HG02840 (cell line): ENCODE data around the gene GRAMD1A.
"Not testable (repeated sequence)": the region's sequence is repeated elsewhere in the genome, so short reads cannot be mapped to it uniquely, and the experiment has no call there.

Experiments
- ATAC-seq: cut with Tn5 transposase; IDR thresholded peaks from one replicate; pipeline ENCODE4 v1.9.1; 2021; ENCODE audit warnings: mild to moderate bottlenecking, moderate library complexity, moderate number of reproducible peaks; ENCODE audit not compliant: unreplicated experiment, low FRiP score

GRAMD1A gene

DNA sequence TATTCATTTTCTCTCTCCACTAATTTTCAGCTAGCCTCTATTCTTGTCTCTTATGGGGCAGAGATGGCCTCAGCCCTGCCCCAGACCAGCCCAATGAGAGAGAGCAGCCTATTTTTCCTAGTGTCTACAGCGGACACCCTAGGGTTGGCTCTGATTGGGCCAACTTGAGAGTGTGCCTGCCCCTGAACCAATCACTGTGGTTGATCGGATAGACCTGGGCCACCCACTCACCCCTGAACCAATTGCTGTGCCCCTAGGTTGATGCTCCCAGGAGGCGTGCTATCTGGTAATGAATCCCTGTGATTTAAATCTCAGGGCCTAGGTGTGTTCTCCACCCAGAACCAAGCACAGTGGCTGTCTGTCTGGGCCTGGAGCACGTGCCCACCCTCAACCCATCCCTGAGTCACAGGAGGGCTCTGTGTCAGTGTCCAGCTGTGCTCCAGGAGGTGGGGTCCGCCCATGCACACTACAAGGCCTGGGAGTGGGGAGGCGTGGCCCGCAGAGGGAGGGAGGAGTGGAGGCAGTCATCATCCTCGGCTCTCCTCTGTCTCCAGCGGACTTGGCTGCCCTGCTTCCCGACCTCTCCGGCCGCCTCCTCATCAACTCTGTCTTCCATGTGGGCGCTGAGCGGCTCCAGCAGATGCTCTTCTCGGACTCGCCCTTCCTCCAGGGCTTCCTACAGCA, 15.3 kb downstream of the GRAMD1A start:
- no peak for ATAC-seq

DNA sequence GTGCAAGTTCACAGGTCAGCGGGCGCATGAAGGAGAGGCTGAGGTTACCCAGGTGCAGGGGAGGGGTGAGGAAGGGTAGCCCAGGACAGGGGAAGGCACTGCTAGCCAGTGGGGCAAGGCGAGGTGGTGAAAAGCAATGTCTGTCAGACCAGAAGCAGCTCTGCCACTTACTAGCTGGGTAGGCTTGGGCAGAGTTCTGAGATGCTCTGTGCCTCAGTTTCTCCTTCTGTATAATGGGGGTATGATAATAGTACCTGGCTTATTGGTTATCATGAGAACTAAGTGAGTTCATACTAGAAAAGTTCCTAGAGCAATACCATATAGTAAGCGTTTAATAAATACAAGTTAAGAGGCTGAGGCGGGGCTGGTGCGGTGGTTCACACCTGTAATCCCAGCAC, 15.8 kb downstream of the GRAMD1A start:
- ATAC-seq: no peak

DNA sequence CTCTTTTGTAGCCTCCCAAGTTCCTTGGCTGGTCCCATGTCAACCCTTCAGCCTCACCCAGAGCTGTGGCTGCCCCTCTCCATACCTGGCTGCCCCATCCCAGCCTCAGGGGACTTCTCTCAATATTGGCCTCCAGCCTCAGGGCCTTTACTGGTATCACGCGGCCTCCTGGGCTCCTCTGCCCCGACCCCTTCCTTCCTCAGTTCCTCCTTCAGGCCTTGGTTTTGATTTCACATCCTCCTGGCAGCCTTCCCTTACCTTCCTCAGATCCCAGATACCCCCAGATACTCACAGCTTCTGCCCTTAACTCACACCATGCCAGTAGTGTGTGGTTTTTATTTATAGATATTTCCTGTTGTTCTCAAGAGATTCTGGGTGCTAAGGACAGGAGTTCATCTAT, 17.4 kb downstream of the GRAMD1A start:
- ATAC-seq: no peak

DNA sequence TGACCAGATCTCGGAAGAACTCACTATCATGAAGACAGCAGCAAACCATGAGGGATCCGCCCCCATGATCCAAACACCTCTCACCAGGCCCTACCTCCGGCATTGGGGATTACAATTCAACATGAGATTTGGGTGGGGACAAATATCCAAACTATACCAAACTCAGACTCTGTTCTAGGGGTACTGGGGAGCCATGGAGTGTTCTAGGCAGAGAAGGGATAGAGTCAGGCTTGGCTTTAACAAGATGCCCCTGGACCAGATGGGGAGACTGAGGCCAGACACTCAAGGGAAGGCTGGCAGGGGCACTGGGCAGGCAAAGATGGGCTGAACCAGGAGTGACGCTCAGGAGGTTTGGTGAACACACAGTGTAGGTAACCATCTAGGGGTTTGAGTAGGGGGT, 18.3 kb downstream of the GRAMD1A start:
- no peak for ATAC-seq

DNA sequence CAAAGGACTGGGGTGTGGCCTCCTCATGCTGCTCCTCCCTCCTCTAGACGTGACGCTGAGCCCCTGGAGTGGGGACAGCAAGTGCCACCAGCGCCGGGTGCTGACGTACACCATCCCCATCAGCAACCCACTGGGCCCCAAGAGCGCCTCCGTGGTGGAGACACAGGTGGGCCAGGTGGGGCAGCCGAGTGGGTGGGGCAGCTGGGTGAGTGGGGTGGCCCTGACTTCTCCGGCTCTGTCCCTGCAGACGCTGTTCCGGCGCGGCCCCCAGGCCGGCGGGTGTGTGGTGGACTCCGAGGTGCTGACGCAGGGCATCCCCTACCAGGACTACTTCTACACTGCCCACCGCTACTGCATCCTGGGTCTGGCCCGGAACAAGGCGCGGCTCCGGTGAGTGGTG, 19.0 kb downstream of the GRAMD1A start:
- ATAC-seq: no peak

DNA sequence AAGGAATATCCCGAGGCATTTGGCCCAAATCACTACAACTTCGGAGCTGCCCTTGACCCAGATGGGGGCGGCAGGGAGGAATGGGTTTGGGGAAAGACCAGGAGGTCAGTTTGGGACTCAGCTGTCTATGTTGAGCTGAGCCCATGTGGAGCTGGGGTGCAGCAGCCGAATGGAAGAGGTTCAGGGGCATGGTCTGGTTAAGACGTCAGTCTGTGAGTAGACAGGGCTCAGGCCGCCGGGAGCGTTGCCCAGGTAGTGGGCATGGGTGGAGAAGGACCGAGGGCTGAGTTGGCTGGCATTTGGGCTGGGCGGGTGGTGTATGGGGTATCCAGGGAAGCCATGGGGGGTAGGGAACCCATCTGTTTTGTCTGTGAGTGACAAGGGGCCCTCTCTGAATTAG, 20.9 kb downstream of the GRAMD1A start:
- no peak for ATAC-seq

DNA sequence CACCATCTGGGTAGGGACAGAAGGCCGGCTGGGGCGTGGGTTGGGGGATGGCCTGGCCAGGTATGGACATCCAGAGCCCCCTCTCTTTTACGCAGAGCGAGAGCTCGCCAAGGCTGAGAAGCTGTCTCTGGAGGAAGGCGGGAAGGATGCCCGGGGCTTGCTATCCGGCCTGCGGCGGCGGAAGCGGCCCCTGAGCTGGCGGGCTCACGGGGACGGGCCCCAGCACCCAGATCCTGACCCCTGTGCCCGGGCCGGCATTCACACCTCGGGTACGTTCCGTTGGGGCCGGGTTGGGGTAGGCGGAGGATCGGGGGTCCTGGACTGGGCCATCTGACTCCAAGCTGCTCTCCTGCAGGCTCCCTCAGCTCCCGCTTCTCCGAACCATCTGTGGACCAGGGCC, 21.5 kb downstream of the GRAMD1A start:
- no peak for ATAC-seq

DNA sequence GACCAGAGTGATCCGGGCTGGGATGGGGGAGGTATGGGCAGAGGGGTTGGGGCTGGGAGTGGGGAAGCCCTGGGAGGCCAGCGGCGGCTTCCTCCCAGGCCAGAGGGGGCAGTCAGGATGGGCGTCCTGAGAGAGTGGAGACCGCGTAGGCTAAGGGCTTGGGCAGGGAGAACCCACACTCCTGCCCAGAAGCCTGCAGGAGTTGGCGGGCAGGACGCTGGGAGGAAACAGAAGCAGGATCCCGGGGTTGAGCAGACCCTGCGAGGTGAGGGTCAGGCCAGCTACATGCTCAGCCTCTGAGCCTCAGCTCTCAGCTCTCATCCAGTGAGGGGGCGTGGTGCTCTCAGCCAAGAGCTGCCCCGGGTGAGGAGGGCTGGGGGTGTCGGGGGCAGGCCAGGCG, 22.3 kb downstream of the GRAMD1A start:
- ATAC-seq: no peak

DNA sequence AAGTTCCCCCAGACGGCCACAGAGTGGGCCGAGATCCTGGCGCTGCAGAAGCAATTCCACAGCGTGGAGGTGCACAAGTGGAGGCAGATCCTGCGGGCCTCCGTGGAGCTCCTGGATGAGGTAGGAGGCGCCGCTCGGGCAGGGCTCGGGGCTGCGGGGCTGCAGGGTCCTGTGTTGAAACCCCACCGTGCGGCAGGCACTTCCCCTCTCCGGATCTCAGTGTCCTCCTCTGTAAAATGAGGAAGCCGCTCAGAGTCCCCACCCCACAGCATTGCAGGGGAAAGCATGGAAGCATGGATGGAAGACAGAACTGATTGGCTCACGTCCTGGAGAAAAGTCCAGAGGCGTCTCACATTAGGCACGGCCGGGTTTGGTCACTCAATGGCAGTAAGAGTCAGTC, 23.3 kb downstream of the GRAMD1A start:
- no peak for ATAC-seq

DNA sequence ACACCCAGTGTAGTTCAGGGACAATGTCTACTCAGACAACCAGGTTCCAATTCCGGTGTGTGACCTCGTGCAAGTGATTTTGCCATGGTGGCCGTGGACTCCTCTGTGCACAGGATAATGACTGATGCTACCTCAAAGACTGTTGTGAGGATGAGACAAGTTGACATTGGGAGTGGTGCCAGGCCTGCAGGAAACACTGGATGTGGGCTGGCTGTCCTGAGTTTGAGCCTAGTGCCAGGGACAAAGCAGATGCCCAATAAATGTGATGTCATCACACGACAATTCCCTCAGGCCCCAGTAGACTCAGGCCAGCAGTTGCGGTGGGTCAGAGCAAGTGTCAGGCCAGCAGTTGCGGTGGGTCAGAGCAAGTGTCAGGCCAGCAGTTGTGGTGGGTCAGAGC, 24.0 kb downstream of the GRAMD1A start:
- no peak for ATAC-seq

DNA sequence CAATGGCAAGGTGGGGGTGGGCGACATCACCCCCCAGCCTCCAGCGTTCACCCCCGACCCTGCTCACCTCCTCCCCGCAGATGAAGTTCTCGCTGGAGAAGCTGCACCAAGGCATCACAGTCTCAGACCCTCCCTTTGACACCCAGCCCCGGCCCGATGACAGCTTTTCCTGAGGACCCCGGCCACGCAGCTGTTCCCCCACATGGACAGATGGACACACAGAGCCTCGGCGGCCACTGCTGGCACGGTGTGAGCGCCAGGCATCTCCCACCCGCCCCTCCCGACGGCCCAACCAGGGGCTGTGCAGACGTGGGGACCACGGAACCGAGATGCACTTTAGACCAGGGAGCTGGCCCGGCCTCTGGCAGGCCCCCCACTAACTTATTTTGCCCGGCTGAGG, 25.8 kb downstream of the GRAMD1A start:
- ATAC-seq: no peak

DNA sequence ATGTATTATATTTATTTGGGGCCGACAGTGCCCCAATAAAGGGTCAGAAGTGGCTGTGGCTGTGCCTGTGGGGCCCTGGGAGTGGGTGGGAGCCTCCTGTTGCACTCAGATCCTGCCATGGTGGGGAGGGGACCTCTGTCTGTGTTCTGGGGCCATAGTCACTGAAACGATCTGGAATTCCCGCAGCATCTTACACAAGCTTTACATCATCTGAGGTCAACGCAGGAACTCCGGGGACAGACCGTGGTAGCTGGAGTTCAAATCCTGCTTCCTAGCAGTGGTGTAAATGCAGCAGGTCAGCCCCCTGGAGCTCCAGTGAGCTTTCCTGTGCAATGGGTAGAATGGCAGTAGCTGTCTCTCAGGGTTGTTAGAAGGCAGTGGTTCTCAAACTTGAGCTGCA, 26.3 kb downstream of the GRAMD1A start:
- ATAC-seq: no peak

DNA sequence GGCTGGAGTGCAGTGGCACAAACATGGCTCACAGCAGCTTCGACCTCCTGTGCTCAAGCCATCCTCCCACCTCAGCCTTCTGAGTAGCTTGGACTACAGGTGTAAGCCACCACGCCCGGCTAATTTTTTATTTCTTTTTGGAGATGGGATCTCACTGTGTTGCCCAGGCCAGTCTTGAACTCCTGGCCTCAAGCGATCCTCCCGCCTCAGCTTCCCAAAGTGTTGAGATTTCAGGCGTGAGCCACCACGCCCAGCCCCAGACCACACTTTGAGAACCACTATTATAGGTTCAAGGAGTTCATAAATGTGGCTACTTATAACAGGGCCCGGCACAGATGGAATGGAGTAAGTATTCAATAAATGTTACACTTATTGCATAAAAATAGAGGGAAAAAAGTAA, 26.9 kb downstream of the GRAMD1A start:
- no peak for ATAC-seq

DNA sequence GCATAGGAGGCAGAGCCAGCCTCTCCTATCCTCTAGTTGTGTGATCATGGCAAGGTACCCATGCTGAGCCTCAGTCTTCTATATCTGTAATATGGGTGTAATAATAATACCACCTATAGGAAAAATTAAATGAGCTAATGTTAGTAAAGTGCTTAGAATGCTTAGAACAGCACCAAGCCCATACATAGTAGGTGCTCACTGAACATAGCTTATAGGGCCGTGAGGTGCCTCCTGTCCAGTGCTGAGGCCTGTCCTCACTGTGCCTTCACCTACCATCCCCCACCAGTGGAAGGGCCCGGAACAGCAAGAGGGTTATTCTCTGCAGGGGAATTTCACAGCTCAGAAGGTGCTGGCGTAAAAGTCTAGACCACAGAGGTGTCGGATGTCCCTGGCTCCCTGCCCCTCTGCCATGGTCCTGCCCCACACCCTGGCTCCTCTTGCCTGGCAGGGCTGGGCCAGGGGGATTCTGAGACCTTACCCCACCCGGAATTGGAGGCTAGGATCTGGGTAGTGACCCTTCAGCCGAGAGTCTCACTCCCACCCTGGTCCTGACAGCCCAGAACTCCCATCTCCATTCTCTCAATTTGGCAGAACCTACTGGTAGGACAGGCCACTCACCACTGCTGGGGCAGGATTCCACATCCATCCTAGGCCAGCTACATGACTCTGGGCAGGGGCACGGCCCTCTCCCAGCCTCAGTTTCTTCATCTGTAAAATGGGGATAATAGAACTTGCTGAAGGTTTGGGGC, 27.9 kb downstream of the GRAMD1A start:
- no peak for ATAC-seq

DNA sequence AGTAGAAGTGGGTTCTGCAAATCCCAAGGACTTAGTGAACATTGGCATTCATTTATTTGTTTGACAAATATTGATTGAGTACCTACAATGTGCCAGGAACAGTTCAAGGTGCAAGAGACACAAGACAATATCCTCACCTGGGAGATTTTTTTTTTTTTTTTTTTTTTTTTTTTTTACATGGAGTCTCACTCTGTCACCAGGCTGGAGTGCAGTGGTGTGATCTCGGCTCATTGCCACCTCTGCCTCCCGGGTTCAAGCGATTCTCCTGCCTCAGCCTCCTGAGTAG, 28.4 kb downstream of the GRAMD1A start:
- ATAC-seq: not testable (repeated sequence)

DNA sequence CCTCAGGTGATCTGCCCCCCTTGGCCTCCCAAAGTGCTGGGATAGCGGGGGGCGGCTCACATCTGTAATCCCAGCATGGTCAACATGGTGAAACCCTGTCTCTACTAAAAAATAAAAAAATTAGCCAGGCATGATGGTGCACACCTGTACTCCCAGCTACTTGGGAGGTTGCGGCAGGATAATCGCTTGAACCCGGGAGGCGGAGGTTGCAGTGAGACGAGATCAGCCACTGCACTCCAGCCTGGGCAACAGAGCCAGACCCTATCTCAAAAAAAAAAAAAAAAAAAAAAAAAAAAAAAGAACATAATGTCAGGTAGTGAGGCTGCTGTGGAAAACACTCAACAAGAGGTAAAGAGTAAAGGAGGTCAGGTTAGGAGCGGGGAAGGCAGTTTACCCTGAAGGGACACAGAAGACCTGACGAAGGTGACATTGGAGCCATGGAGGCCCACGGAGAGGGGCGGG, 29.2 kb downstream of the GRAMD1A start:
- not testable (repeated sequence) for ATAC-seq

DNA sequence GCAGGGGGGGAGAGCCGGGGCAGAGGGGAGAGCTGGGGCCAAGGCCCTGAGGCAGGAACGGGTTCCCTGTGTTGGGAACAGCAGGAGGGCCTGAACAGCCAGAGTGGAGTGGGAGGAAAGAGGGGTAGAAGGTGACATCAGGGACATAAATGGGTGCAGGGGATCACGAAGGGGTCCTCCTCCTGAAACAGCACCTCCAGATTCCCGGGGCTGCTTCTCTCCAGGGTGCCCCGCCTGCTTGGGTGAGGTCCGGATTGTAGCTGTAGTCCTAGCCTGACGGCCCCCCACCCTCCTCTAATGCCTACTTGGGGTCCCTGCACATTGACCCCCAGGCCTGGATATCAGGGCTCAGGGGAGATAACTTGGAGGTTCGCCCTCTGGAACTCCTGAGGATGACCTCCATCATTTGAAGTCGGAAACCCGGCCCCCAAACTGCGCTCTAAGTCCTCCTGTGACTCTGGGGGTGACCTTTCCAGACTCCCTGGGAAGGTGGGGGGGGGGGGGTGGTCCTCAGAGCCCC, 29.7 kb downstream of the GRAMD1A start:
- no peak for ATAC-seq

DNA sequence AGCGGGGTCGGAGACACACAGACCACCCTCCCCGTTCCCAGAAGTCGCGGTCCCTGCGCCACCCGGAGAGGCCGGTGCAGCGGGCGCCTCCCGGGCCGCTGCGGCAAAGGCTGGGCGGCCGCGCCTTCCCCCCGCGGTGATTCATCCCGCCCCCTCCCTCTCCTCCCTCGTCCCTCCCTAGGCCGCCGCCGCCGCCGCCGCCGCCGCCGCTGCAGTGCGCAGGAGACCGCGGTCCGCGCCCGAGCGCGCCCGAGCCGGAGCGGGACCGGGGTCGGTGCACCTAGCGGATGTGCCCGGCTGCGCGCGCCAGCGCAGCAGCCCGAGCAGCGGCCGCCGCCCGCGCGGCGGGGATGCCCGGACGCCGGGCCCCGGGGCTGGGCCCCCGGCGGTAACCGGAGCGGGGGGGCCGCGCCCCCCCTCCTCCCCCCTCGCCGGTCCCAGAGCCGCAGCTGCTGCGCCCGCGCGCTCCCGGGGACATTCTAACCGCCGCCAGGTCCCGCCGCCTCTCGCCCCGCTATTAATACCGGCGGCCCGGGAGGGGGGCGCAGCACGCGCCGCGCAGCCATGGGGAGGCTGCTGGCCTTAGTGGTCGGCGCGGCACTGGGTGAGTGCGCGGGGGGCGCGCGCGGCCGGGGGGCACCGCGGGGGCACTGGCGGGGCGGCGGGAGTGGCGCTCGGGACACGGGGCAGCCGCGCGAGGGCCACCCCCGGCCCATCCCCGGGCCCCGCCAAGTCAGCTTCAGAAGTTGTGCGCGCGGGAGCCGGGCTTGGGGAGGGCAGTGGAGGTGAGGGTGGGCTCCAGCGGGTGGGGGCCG, 30.3 kb downstream of the GRAMD1A start, which contains the start of gene SCN1B:
TSS of gene SCN1B (plus strand) at position 214 of the 815 bp plus-strand sequence. CDS start at position 565, 351 bp downstream.
- ATAC-seq: no peak

DNA sequence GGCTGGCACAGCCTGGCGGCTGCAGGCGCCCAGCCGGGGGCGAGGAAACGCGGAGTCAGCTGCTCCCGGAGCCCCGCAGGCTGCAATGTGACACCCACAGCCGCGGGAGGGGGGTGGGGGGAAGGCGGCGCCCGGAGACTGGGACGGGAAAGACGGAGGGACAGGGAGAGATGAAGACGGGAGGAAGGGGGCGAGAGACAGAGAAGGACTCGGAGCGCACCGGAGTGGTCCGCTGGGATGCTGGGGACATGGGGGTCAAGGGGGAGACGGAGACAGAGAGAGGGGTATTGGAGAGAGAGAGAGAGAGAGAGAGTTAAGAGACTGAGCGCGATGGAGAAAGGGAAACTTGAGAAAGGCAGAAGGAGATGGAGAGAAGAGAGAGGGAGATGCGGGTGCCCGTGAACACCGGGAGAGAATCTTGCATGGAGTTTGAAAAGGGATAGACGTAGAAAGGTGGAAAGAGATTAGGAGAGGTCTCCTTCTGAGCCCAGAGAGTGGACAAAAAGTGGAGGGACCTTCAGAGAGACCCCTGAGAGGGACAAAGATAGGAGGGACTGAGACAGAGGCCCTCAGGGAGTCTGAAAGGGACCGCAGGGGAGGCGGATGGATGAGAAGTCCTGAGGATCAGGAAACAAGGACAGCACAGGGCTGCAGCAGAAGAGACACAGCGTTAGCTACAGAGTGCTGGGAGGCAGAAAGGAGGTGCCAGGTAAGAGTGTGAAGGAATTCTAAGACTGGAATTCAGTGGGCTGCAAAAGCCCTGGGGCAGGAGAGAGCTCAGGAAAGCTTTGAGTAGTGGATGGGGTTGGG, 31.2 kb downstream of the GRAMD1A start:
- no peak for ATAC-seq

DNA sequence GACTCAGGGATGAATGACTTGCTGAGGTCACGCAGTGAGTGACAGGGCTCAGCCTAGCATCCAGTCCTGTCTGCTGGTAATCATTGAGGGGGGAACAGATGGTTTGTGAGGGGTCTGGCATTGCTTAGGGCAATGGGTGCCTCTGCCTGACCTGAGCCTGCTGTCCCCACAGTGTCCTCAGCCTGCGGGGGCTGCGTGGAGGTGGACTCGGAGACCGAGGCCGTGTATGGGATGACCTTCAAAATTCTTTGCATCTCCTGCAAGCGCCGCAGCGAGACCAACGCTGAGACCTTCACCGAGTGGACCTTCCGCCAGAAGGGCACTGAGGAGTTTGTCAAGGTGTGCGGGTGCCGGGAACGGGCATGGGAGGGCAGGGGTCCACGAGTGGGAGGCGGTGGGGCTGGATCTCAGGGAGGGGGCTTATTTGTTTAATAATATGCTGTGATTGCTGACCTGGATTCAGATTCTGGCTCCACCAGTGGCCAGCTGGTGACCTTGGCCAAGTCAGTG, 32.3 kb downstream of the GRAMD1A start:
- no peak for ATAC-seq
